Stimulated activated CD4-positive, alpha-beta T cell treated with anti-CD3 and anti-CD28 coated beads, Interleukin-4, amount 100 ng/mL, for 1 hour (primary cell): Measurements from ENCODE around the gene GRIK3.
"Not testable (repeated sequence)": the region's sequence is repeated elsewhere in the genome, so short reads cannot be mapped to it uniquely, and the experiment has no call there.

Experiments used
- DNase-seq: peaks from one replicate; pipeline ENCODE4 v3.0.0-alpha.2; 2020

The GRIK3 gene

GRCh38 chr1:36900128-36900527, 134.2 kb downstream of the GRIK3 start:
- no peak for DNase-seq

- DNase-seq = not testable (repeated sequence)
These were observed 136.5 kb downstream of the GRIK3 start for GRCh38 chr1:36897813-36898212.

- no peak for DNase-seq
These were observed 139.5 kb downstream of the GRIK3 start for GRCh38 chr1:36894824-36895223.

- no peak for DNase-seq
These were observed 143.5 kb downstream of the GRIK3 start for GRCh38 chr1:36890776-36891175.

- no peak for DNase-seq
These were observed 144.7 kb downstream of the GRIK3 start for GRCh38 chr1:36889478-36890226.

- DNase-seq = no peak
These were observed 145.4 kb downstream of the GRIK3 start for GRCh38 chr1:36888811-36889477.

- no peak for DNase-seq
These were observed 148.6 kb downstream of the GRIK3 start for GRCh38 chr1:36885540-36886357.

- no peak for DNase-seq
These were observed 149.5 kb downstream of the GRIK3 start for GRCh38 chr1:36884801-36885200.

GRCh38 chr1:36884029-36884701, 150.2 kb downstream of the GRIK3 start:
- no peak for DNase-seq

- DNase-seq = no peak
These were observed 150.9 kb downstream of the GRIK3 start for GRCh38 chr1:36883315-36883949.

GRCh38 chr1:36882536-36883285, 151.6 kb downstream of the GRIK3 start:
- no peak for DNase-seq

GRCh38 chr1:36881541-36881940, 152.8 kb downstream of the GRIK3 start:
- DNase-seq = no peak

GRCh38 chr1:36881068-36881405, 153.3 kb downstream of the GRIK3 start:
- no peak for DNase-seq

GRCh38 chr1:36880155-36881067, 153.9 kb downstream of the GRIK3 start:
- no peak for DNase-seq

- DNase-seq = no peak
These were observed 154.7 kb downstream of the GRIK3 start for GRCh38 chr1:36879613-36880012.

GRCh38 chr1:36876990-36877389, 157.3 kb downstream of the GRIK3 start:
- DNase-seq = no peak

- DNase-seq = no peak
These were observed 159.8 kb downstream of the GRIK3 start for GRCh38 chr1:36874271-36875060.

- no peak for DNase-seq
These were observed 161.5 kb downstream of the GRIK3 start for GRCh38 chr1:36872858-36873257.

- no peak for DNase-seq
These were observed 162.1 kb downstream of the GRIK3 start for GRCh38 chr1:36872126-36872754.
